GM03348 (cell line): Measurements from ENCODE around the gene ATP13A1.

ENCODE experiments used
- DNase-seq: peaks from one replicate; pipeline ENCODE4 v3.0.0; 2012; ENCODE audit warnings: low spot score

Gene ATP13A1

DNA sequence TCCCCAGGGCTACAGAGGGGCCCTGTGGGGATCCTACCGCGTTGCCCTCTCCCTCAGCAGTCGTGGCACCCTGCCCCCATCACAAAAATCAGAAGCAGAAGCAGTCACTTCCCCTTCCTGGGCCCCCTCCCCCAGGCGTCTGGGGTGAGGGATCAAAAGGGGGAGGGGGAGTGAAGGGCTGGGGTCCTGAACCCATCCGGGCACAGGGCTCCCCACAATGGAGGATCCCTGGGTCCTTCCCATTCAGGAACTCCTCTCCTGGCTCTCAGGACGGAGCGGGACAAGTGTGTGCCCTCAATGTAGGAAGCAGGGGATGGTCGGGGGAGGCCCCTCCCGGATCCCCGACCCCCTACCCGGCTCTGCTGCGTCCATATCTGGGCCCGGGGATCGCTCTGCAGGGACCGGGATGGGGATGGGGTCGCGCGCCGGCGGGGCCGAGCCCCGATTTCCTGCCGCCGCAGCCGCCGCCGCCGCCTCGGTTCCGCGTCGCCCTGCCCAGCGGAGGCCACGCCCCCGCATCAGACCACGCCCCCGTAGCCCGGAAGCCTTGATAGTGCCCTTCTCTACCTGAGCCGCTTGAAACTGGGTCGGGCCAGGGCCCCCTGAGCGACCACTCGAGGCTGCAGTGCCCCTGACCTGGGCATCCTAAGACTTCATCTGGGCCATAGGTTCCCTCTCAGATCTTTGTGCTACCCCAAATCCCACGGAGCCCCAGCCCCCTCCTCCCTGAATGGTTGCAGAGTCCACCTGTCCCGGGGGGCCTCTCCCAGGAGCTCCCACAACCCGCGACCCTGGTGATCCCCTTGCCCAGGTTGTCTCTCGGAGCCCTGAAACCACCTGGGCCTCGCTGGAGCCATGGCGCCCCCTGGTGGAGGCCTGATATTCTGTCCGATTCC, 20.1 kb downstream of the ATP13A1 start, which contains the start of gene GMIP:
Gene GMIP (minus strand): TSS at position 500 of the 896 bp plus-strand sequence. CDS start 128 bp downstream, at position 372.
- DNase-seq, result peak; percentile 94

DNA sequence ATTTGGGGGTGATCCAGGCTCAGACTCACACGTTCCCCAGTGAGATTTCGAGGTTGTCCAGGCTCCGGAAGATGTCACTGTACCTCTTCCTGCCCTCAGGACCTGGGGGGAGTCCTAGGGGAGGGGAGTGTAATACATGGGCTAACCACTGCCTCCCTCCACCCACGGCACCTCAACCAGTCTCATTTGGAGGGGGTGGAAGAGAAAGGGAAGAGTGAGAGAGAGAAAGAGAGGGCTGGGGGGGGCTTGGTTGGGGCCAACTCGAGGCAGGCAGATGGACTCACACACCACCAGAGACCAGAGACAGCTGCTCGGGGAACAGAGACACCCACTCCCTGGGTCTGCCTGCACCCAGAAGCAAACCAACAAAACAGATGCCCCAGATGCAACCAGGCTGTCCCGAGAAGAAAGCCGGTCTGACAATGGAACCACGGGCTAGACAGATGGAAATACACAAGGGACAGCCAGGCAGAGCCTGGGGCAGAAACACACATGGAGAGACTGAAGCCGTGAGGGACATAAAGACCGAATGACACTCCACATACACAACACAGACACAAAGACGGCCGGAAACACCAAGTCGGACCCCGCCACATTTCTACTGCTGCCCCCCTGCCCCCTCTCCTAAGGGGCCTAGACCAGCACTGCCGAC, 20.8 kb downstream of the ATP13A1 start:
- DNase-seq, result peak; percentile 53

- DNase-seq, result no peak
Measured at GRCh38 chr19:19637523-19638251, 25.8 kb downstream of the ATP13A1 start.

GRCh38 chr19:19637186-19637522, 26.3 kb downstream of the ATP13A1 start:
- DNase-seq, result no peak

- no peak for DNase-seq
Measured at GRCh38 chr19:19636573-19637185, 26.8 kb downstream of the ATP13A1 start.

GRCh38 chr19:19635313-19635702, 28.2 kb downstream of the ATP13A1 start:
- DNase-seq, result no peak

- DNase-seq, result no peak
Measured at GRCh38 chr19:19634516-19635312, 28.8 kb downstream of the ATP13A1 start.

GRCh38 chr19:19633711-19634515, 29.6 kb downstream of the ATP13A1 start:
- no peak for DNase-seq

DNA sequence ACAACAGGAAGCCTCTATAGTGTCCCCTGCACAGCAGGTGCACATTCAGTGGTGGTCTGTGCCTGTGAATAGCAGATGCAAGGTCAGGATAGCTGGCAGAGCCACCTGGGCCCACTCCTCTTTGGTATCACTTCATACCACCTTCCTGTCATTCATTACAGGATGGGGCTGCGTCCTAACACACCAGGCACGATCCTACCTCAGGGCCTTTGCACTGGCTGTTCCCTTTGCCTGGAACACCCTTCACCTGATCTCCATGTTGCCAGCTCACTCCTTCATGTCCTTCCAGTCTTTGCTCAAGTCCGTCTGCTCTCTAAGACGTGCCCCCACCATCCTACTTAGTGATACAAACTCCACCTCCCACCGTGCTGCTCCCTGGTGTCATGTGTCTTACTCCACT, 30.8 kb downstream of the ATP13A1 start:
- DNase-seq, result no peak

GRCh38 chr19:19631346-19631745, 32.1 kb downstream of the ATP13A1 start:
- no peak for DNase-seq

DNA sequence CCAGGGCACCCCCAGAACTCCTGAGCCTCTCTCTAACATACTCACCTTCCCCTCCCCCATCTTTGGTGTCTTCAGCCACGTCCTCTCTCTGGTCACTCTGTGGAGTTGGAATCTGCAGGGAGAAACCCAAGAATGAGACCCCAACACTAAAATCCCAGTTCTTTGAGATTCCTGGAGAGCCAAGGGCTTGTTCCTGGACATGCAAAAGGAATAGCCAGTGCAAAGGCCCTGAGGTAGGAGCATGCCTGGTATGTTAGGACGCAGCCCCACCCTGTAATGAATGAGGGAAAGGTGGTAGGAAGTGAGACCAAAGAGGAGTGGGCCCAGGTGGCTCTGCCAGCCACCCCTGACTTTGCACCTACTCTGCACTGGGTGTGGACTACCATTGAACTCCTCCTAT, 33.0 kb downstream of the ATP13A1 start:
- DNase-seq, result no peak

DNA sequence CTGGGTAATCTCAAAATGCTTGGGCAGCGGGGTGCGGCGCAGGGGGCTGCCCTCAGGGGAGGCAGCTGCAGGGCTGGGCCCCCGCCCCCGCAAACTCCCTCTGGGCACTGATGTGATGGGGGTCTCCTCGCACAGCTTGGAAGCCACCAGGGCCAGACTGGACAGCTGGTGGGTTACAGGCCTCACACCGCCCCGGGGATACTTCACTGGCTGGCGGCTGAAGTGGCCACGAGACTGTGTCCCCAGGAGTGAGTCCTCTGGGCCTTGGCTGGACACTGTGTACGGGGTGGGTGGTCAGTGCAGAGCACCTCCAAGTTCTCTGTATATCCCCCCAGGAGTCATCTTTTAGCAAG, 33.4 kb downstream of the ATP13A1 start:
- DNase-seq, result no peak

GRCh38 chr19:19628501-19629134, 34.9 kb downstream of the ATP13A1 start:
- DNase-seq, result no peak

GRCh38 chr19:19627621-19628500, 35.6 kb downstream of the ATP13A1 start, which contains the start of gene LPAR2:
LPAR2 (minus strand) TSS chr19:19628220; CDS start chr19:19627275, 945 bp downstream.
- DNase-seq, result peak; percentile 58

DNA sequence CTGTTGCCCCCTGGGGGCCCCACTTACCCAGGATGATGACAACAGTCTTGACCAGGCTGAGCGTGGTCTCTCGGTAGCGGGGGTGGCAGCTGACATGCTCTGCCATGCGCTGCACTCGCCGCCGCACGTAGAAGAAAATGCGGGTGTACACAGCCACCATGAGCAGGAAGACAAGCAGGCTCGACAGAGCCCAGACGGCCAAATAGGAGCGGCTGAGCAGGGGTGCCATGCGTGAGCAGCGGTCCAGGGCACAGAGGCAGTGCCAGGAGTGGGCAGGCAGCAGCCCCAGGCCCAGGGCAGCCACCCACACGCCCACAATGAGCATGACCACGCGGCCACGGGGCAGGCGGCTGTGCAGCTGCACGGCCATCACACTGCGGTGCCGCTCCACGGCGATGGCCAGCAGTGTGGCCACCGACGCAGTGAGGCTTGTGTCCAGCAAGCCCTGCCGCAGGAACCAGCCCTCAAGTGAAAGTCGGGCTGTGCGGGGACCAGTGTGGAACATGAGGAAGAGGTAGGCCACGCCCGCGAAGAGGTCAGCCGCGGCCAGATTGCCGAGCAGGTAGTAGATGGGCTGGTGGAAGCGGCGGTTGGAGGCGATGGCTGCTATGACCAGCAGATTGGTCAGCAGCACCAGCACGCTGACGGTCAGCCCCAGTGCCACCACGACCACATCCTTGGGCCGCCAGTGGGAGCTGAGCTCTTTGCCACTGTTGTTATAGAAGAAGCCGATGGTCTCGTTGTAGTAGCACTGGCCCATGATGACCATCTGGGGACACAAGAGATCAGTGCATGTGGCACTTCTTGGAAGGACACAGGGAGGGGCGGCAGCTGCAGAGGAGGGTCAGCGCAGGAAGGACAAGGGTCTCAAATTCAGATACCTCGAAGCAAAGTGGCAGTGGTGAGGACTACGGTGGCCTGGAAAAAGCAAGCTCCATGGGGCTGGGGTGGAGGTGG, 36.7 kb downstream of the ATP13A1 start:
- DNase-seq, result no peak

- DNase-seq, result no peak
Measured at GRCh38 chr19:19624032-19624570, 39.4 kb downstream of the ATP13A1 start.

DNA sequence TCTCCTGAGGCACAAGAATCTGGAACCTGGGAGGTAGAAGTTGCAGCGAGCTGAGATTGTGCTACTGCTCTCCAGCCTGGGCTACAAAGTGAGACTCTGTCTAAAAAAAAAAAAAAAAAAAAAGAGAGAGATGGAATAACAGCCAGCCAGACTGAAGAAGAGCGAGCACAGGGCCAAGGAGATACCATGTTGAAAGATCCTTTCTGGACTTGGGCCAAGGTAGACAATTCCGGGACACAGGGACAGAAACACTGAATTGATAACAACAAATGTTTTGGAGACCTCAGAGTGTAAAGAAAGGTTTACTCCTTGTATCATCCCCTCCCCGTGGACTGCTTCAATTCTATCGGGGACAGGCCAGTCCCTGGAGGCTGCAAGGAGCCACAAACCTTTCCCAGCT, 40.1 kb downstream of the ATP13A1 start:
- DNase-seq, result no peak

- DNase-seq, result no peak
Measured at GRCh38 chr19:19619849-19620210, 43.6 kb downstream of the ATP13A1 start.
